H1 (cell line): ENCODE results near the gene MGAT5. TPM values are rescaled to one million over a fixed set of nuclear protein-coding genes. Genes with fewer than 3 reads are reported as not detected.

ENCODE experiments used
- CTCF ChIA-PET: fragments of 300-600 bp; sonication (Branson Sonifier 250); formaldehyde crosslinking; loops from one replicate; lab custom pipeline; 2021; ENCODE audit not compliant: partially characterized antibody; lab: Charles Lee
- POLR2A ChIA-PET: fragments of 300-600 bp; sonication (Branson Sonifier 250); formaldehyde crosslinking; loops from one replicate; lab custom pipeline; 2021; ENCODE audit warnings: inconsistent platforms; ENCODE audit not compliant: partially characterized antibody; lab: Charles Lee
- DNase-seq, 2 experiments: peaks; one replicate each; pipeline versions ENCODE4 v3.0.0 to v3.0.0-alpha.2; 2010 to 2022; ENCODE audit warnings: low spot score in 2 of 2, low read depth in 1 of 2, mixed read lengths in 1 of 2
- FAIRE-seq: peaks from 2 replicates; lab custom pipeline; 2011; peaks lifted over from hg19 to GRCh38; lab: Jason Lieb, UNC
- H2AFZ ChIP-seq: 2 replicates; pipeline ENCODE4 v1.8.1; 2012; ENCODE audit warnings: low read length, inconsistent platforms
- H2AK5ac ChIP-seq: 2 replicates; pipeline ENCODE4 v1.6.1; 2013; ENCODE audit warnings: low read depth, low read length
- H2BK120ac ChIP-seq: replicated peaks from 2 replicates; pipeline ENCODE3; 2013; ENCODE audit warnings: low read depth, low read length, inconsistent platforms
- H2BK12ac ChIP-seq: 2 replicates; pipeline ENCODE4 v1.6.1; 2013; ENCODE audit warnings: low read depth, low read length
- H2BK15ac ChIP-seq: 2 replicates; pipeline ENCODE4 v1.6.1; 2013; ENCODE audit warnings: low read length
- H2BK20ac ChIP-seq: 2 replicates; pipeline ENCODE4 v1.6.1; 2013; ENCODE audit warnings: low read length
- H2BK5ac ChIP-seq: 2 replicates; pipeline ENCODE4 v1.6.1; 2013; ENCODE audit warnings: low read depth, low read length
- H3K14ac ChIP-seq: 2 replicates; pipeline ENCODE4 v1.6.1; 2013; ENCODE audit warnings: inconsistent platforms; ENCODE audit not compliant: insufficient read length
- H3K18ac ChIP-seq: 2 replicates; pipeline ENCODE4 v1.6.1; 2013; ENCODE audit warnings: low read length; ENCODE audit errors: extremely low read depth
- H3K23ac ChIP-seq: 2 replicates; pipeline ENCODE4 v1.6.1; 2013; ENCODE audit warnings: inconsistent platforms; ENCODE audit not compliant: insufficient read length
- H3K23me2 ChIP-seq: 2 replicates; pipeline ENCODE4 v1.6.1; 2013; ENCODE audit warnings: low read depth, low read length
- H3K27ac ChIP-seq: 2 replicates; pipeline ENCODE4 v1.6.1; 2011; ENCODE audit warnings: low read depth, low read length, inconsistent platforms
- H3K27me3 ChIP-seq, 4 experiments: replicated peaks in 1 of 4; 1 replicate in 1 of 4; 2 replicates in 3 of 4; pipeline versions ENCODE4 v1.6.1 to v1.8.1; 2011 to 2013; ENCODE audit warnings: low read length in 3 of 4, mild to moderate bottlenecking in 3 of 4, inconsistent platforms in 2 of 4, mixed read lengths in 2 of 4, moderate library complexity in 1 of 4; ENCODE audit not compliant: control insufficient read depth in 3 of 4, insufficient read depth in 3 of 4; ENCODE audit errors: extremely low read depth in 1 of 4
- H3K36me3 ChIP-seq, 4 experiments: 2 replicates each; pipeline versions ENCODE4 v1.6.1 to v1.8.1; 2011 to 2013; ENCODE audit warnings: mild to moderate bottlenecking in 4 of 4, low read length in 3 of 4, moderate library complexity in 2 of 4, control low read depth in 1 of 4, inconsistent platforms in 1 of 4; ENCODE audit not compliant: insufficient read depth in 4 of 4, control insufficient read depth in 2 of 4
- H3K4ac ChIP-seq: replicated peaks from 2 replicates; pipeline ENCODE3; 2013; ENCODE audit warnings: low read length, low read depth, mixed read lengths, inconsistent platforms; ENCODE audit not compliant: insufficient read length
- H3K4me1 ChIP-seq, 4 experiments: replicated peaks in 1 of 4; 1 replicate in 1 of 4; 2 replicates in 3 of 4; pipeline versions ENCODE4 v1.6.1 to v1.8.1; 2011 to 2013; ENCODE audit warnings: low read length in 3 of 4, inconsistent platforms in 2 of 4, mixed read lengths in 1 of 4; ENCODE audit not compliant: insufficient read depth in 4 of 4, control insufficient read depth in 3 of 4
- H3K4me2 ChIP-seq, 2 experiments: 2 replicates each; pipeline versions ENCODE4 v1.6.1 to v1.8.1; 2011 to 2013; ENCODE audit warnings: low read depth in 2 of 2, low read length in 2 of 2, control low read depth in 1 of 2, inconsistent platforms in 1 of 2, mild to moderate bottlenecking in 1 of 2; ENCODE audit not compliant: insufficient read depth in 1 of 2
- H3K4me3 ChIP-seq, 4 experiments: fragments of 200-600, 300-600 bp in 1 of 4; sonication (generic), shearing (Covaris generic), sonication (Bioruptor Twin) in 1 of 4; 2 replicates each; pipeline versions ENCODE4 v1.5.1 to v1.8.1; 2011 to 2016; ENCODE audit warnings: low read length in 4 of 4, low read depth in 3 of 4, control low read depth in 2 of 4, inconsistent platforms in 2 of 4, mild to moderate bottlenecking in 2 of 4, mixed read lengths in 1 of 4, moderate library complexity in 1 of 4; ENCODE audit not compliant: insufficient read depth in 2 of 4; ENCODE audit errors: extremely low read depth in 1 of 4
- H3K56ac ChIP-seq: replicated peaks from 2 replicates; pipeline ENCODE3; 2013; ENCODE audit warnings: low read depth, mild to moderate bottlenecking, mixed read lengths, low read length, inconsistent platforms; ENCODE audit not compliant: insufficient read length
- H3K79me1 ChIP-seq: 2 replicates; pipeline ENCODE4 v1.6.1; 2013; ENCODE audit warnings: low read depth, low read length, control low read depth
- H3K79me2 ChIP-seq, 2 experiments: 2 replicates each; pipeline versions ENCODE4 v1.6.1 to v1.8.1; 2012 to 2013; ENCODE audit warnings: low read length in 2 of 2, mild to moderate bottlenecking in 2 of 2, inconsistent platforms in 1 of 2; ENCODE audit not compliant: insufficient read depth in 2 of 2, control insufficient read depth in 1 of 2
- H3K9ac ChIP-seq, 4 experiments: replicated peaks in 1 of 4; 1 replicate in 1 of 4; 2 replicates in 3 of 4; pipeline versions ENCODE4 v1.6.1 to v1.8.1; 2011 to 2013; ENCODE audit warnings: low read depth in 3 of 4, low read length in 3 of 4, control low read depth in 2 of 4, mild to moderate bottlenecking in 2 of 4, moderate library complexity in 2 of 4, inconsistent platforms in 1 of 4; ENCODE audit errors: extremely low read depth in 1 of 4
- H3K9me3 ChIP-seq, 2 experiments: 2 replicates each; pipeline versions ENCODE4 v1.6.1 to v1.8.1; 2012 to 2013; ENCODE audit warnings: mild to moderate bottlenecking in 2 of 2, moderate library complexity in 2 of 2, control low read depth in 1 of 2, inconsistent platforms in 1 of 2, low read depth in 1 of 2, low read length in 1 of 2, mixed read lengths in 1 of 2; ENCODE audit not compliant: insufficient read depth in 2 of 2
- H4K20me1 ChIP-seq, 2 experiments: replicated peaks in 1 of 2; 2 replicates each; pipeline versions ENCODE3 to v1.8.1; 2011 to 2013; ENCODE audit warnings: inconsistent platforms in 2 of 2, low read length in 2 of 2, mild to moderate bottlenecking in 1 of 2; ENCODE audit not compliant: insufficient read depth in 2 of 2, control insufficient read depth in 1 of 2
- H4K5ac ChIP-seq: 2 replicates; pipeline ENCODE4 v1.6.1; 2013; ENCODE audit warnings: low read length, low read depth, mixed read lengths, inconsistent platforms; ENCODE audit not compliant: insufficient read length
- H4K8ac ChIP-seq: 2 replicates; pipeline ENCODE4 v1.8.0; 2013; ENCODE audit warnings: mild to moderate bottlenecking, moderate library complexity, low read length, inconsistent platforms; ENCODE audit not compliant: insufficient read depth; ENCODE audit errors: extremely low read depth
- H4K91ac ChIP-seq: replicated peaks from 2 replicates; pipeline ENCODE3; 2013; ENCODE audit warnings: low read length, mixed read lengths, inconsistent platforms; ENCODE audit not compliant: insufficient read length
- CTBP2 ChIP-seq: IDR thresholded peaks from 2 replicates; pipeline ENCODE4 v1.7.0; 2011; ENCODE audit warnings: borderline replicate concordance, mild to moderate bottlenecking, moderate library complexity, mixed read lengths, low read length; ENCODE audit not compliant: insufficient read depth, insufficient read length
- EP300 ChIP-seq, 2 experiments: IDR thresholded peaks; 1 replicate in 1 of 2; 2 replicates in 1 of 2; pipeline ENCODE4 v1.6.1; 2011 to 2012; ENCODE audit warnings: low read depth in 2 of 2, low read length in 2 of 2, mild to moderate bottlenecking in 2 of 2, borderline replicate concordance in 1 of 2, inconsistent platforms in 1 of 2, moderate library complexity in 1 of 2
- KDM5A ChIP-seq: fragments of 200-600 bp; IDR thresholded peaks from 2 replicates; pipeline ENCODE4 v1.7.1; 2012; ENCODE audit warnings: mild to moderate bottlenecking, low read length, inconsistent platforms, mixed read lengths
- PHF8 ChIP-seq: fragments of 200-600 bp; sonication (generic); conservative IDR thresholded peaks from 2 replicates; pipeline ENCODE4 v1.7.1; 2012; ENCODE audit warnings: low read depth, mild to moderate bottlenecking, inconsistent platforms, low read length, moderate library complexity
- RFX5 ChIP-seq: IDR thresholded peaks from 2 replicates; pipeline ENCODE4 v1.6.1; 2011; ENCODE audit warnings: low read depth, low read length, improper control_type of control experiment, borderline replicate concordance
- WGBS, 2 experiments: shearing (Covaris generic) in 1 of 2; methylation state at CpG; one replicate each; pipeline versions ENCODE4 v1.1.6 to v1.1.7; 2013 to 2015; ENCODE audit warnings: low lambda C conversion rate in 2 of 2, mixed read lengths in 2 of 2, inconsistent platforms in 1 of 2, low coverage in 1 of 2, missing lambda C conversion rate in 1 of 2; ENCODE audit not compliant: insufficient replicate concordance in 2 of 2, insufficient coverage in 1 of 2, insufficient read length in 1 of 2; ENCODE audit errors: extremely low coverage in 1 of 2, missing lambda C conversion rate in 1 of 2; 5-methylcytosine and 5-hydroxymethylcytosine counted together
- polyA plus RNA-seq, 7 experiments: library from polyadenylated mRNA; depleted of rRNA in 3 of 7; stranded (reverse) in 5 of 7; unstranded in 2 of 7; fragments of >200 nt in 5 of 7; fragments of 200-250 nt in 2 of 7; gene quantifications; 1 replicate in 5 of 7; 2 replicates in 1 of 7; 4 replicates in 1 of 7; pipeline versions ENCODE4 v1.2.1 to v1.2.3, GENCODE V29; 2011 to 2013; ENCODE audit warnings: missing spikeins in 2 of 7, mixed read lengths in 2 of 7
- total RNA-seq: library from RNA; stranded (reverse); fragmentation: NEBNext Ultra II Directional; extraction: Animal tissue kit (Norgen Biotek cat#: 25700); gene quantifications from 2 replicates; pipeline ENCODE4 v1.2.1, GENCODE V29; 2021

MGAT5 gene
- total and polyA plus RNA-seq, 2 of the 8 experiments (the other 6 are each of a cell fraction or from before 2014, with no cell fraction given): 11.2 to 49.2 TPM

GRCh38 chr2:134293719-134294537 lies 40.1 kb downstream of the MGAT5 start:
- Histone ChIP-seq H3K4me2 (no peak overlapping the region), H3K27me3 (no peaks in the 10 kb centered on the region), H3K18ac (no peak overlapping the region; the same call in 1 of the 2 replicates), H4K91ac (no peak overlapping the region), H2BK20ac (no peak overlapping the region), H3K4me1 (peaks cover 0 to 5% (median 0%) of the 10 kb centered on the region in 4 experiments; a peak in 2 of 7 replicates), H2AFZ (no peak overlapping the region), H3K14ac (no peak overlapping the region), H3K36me3 (no peaks in the 10 kb centered on the region), H2AK5ac (no peak overlapping the region), H2BK15ac (no peak overlapping the region), H2BK12ac (no peak overlapping the region), H3K4me3 (no peak overlapping the region), H3K23ac (no peak overlapping the region), H3K79me1 (no peaks in the 10 kb centered on the region; the same call in 1 of the 2 replicates), H2BK5ac (no peak overlapping the region), H3K56ac (no peak overlapping the region), H4K8ac (peak overlapping the region; percentile 38; the same call in 1 of the 2 replicates), H3K4ac (no peak overlapping the region), H2BK120ac (no peak overlapping the region), H4K5ac (no peak overlapping the region), H3K27ac (no peak overlapping the region), H3K9ac (no peak overlapping the region), H3K9me3 (no peaks in the 10 kb centered on the region), H3K23me2 (no peaks in the 10 kb centered on the region), H3K79me2 (peaks cover 0 to 2% of the 10 kb centered on the region in 2 experiments; a peak in 2 of 4 replicates), H4K20me1 (peaks cover 0 to 9% of the 10 kb centered on the region in 2 experiments)
- DNase-seq (no peak), FAIRE-seq (no peak)
- 90% methylated on average over 8 of the region's 8 CpGs; no CpG with 5 or more reads in 1 of the 2 experiments for WGBS, 2 experiments
- ChIA-PET CTCF (interaction anchor here (0.8 to 1.5 kb wide), 2 partner anchors 21 to 118 kb away, joined by 5 read pairs; no protein-coding TSS in a partner anchor), POLR2A (no interaction called here)
- TF ChIP-seq KDM5A (no peak), CTBP2 (no peak), EP300 (IDR thresholded peaks at IDR 0.05; ENCODE audit: borderline replicate concordance in 1 of 2, low read depth in 2 of 2, low read length in 2 of 2) (no peak), PHF8 (no peak), RFX5 (no peak)
